Colonic mucosa (tissue), 4 donors: Measurements from ENCODE around the gene HCCS. TPM values are rescaled to one million over a fixed set of nuclear protein-coding genes. Genes with fewer than 3 reads are reported as not detected.
A peak's percentile ranks its signal among the peaks of the same experiment; 100 is the strongest.

ENCODE experiments used
- DNase-seq: peaks from one replicate; pipeline ENCODE4 v3.0.0-alpha.2; 2020
- H3K27ac ChIP-seq: fragments of 200-600 bp; one replicate; pipeline ENCODE4 v1.8.0; 2021
- H3K27me3 ChIP-seq: fragments of 200-600 bp; one replicate; pipeline ENCODE4 v1.8.0; 2021
- H3K36me3 ChIP-seq: fragments of 200-600 bp; one replicate; pipeline ENCODE4 v1.8.0; 2021
- H3K4me1 ChIP-seq: fragments of 200-600 bp; one replicate; pipeline ENCODE4 v1.8.0; 2021; ENCODE audit warnings: mild to moderate bottlenecking
- H3K4me3 ChIP-seq: fragments of 200-600 bp; one replicate; pipeline ENCODE4 v1.8.0; 2021
- H3K9ac ChIP-seq, 2 donors: one replicate each; pipeline ENCODE4 v1.7.0; 2013; ENCODE audit warnings: control low read depth in 2 of 2, low read depth in 2 of 2, low read length in 2 of 2
- H3K9me3 ChIP-seq: fragments of 200-600 bp; one replicate; pipeline ENCODE4 v1.8.0; 2021
- CTCF ChIP-seq: fragments of 200-600 bp; IDR thresholded peaks from one replicate; pipeline ENCODE4 v1.8.0; 2022; ENCODE audit warnings: antibody characterized with exemption, mild to moderate bottlenecking
- intact Hi-C: fragments of 100-400 bp; cut with DNase I; formaldehyde crosslinking; loops from one replicate; pipeline ENCODE4 v1.14.1; 2022
- total RNA-seq, 2 donors: library from RNA; stranded (reverse); fragmentation: NEBNext Ultra II Directional in 1 of 2; extraction: Animal tissue kit (Norgen Biotek cat#: 25700) in 1 of 2; gene quantifications; one replicate each; pipeline ENCODE4 v1.2.1, GENCODE V29; 2021
- donor health status: healthy.
- donor health status: DM: no; HTN: no; CAD: no.
- donor health status: DM: no; HTN: no; CAD: no.

The HCCS gene
- 10 to 100 TPM; 35.7 to 43.7 TPM for total RNA-seq

- Histone ChIP-seq H3K4me3 (peak within 1 kb of the TSS; percentile 35), H3K4me1 (no peaks in the 10 kb centered on the region), H3K9ac (peak within 1 kb of the TSS; percentile 77 to 88), H3K36me3 (peaks cover 10% of the 10 kb centered on the region), H3K27me3 (no peaks in the 10 kb centered on the region), H3K27ac (peak within 1 kb of the TSS; percentile 71), H3K9me3 (no peaks in the 10 kb centered on the region)
- DNase-seq: peak; percentile 85
- intact Hi-C loops: no loop called here
- TF ChIP-seq CTCF: no peak
These were observed at the start of gene HCCS for GRCh38 chrX:11111037-11111851. Gene HCCS, plus strand, starts transcription at chrX:11111332. Its CDS starts 729 bp downstream, at chrX:11112061.

- H3K9me3 ChIP-seq: no peaks in the 10 kb centered on the region
- intact Hi-C loops: no loop called here
- no peak overlapping the region for H3K27ac ChIP-seq
- no peaks in the 10 kb centered on the region for H3K36me3 ChIP-seq
- TF ChIP-seq CTCF: no peak
- no peak overlapping the region for H3K4me3 ChIP-seq
- no peak for DNase-seq
- H3K9ac ChIP-seq: no peak overlapping the region
- H3K4me1 ChIP-seq: no peaks in the 10 kb centered on the region
- no peaks in the 10 kb centered on the region for H3K27me3 ChIP-seq
These were observed 46.9 kb upstream of the HCCS start for GRCh38 chrX:11064276-11064675.

GRCh38 chrX:11064851-11065600, 46.1 kb upstream of the HCCS start:
- Histone ChIP-seq H3K27me3 (no peaks in the 10 kb centered on the region), H3K4me3 (no peak overlapping the region), H3K27ac (no peak overlapping the region), H3K36me3 (no peaks in the 10 kb centered on the region), H3K9me3 (no peaks in the 10 kb centered on the region), H3K4me1 (no peaks in the 10 kb centered on the region), H3K9ac (no peak overlapping the region)
- no peak for DNase-seq
- intact Hi-C loops: no loop called here
- no peak for TF ChIP-seq CTCF

- Histone ChIP-seq H3K27me3 (no peaks in the 10 kb centered on the region), H3K4me1 (no peaks in the 10 kb centered on the region), H3K9me3 (no peaks in the 10 kb centered on the region), H3K9ac (no peak overlapping the region), H3K27ac (no peak overlapping the region), H3K4me3 (no peak overlapping the region), H3K36me3 (no peaks in the 10 kb centered on the region)
- intact Hi-C loops: no loop called here
- no peak for TF ChIP-seq CTCF
- DNase-seq: no peak
These were observed 44.3 kb upstream of the HCCS start for GRCh38 chrX:11066812-11067211.

- Histone ChIP-seq H3K27ac (no peak overlapping the region), H3K27me3 (no peaks in the 10 kb centered on the region), H3K36me3 (no peaks in the 10 kb centered on the region), H3K4me3 (no peak overlapping the region), H3K9me3 (no peaks in the 10 kb centered on the region), H3K9ac (no peak overlapping the region), H3K4me1 (no peaks in the 10 kb centered on the region)
- DNase-seq: no peak
- TF ChIP-seq CTCF: no peak
- intact Hi-C loops: no loop called here
These were observed 37.8 kb upstream of the HCCS start for GRCh38 chrX:11073381-11073780.
